Measurements from ENCODE around the gene HAUS3.

HAUS3 gene

GRCh38 chr4:2253160-2254084 lies 11.5 kb upstream of the HAUS3 start:
- Histone ChIP-seq H3K27me3 (replicated peaks; ENCODE audit: insufficient read depth, low read length) (no peaks in the 10 kb centered on the region), H3F3A (ENCODE audit: insufficient read depth, low read length) (no peaks in the 10 kb centered on the region), H4K20me1 (ENCODE audit: insufficient read depth, low read length) (no peaks in the 10 kb centered on the region), H3K9ac (ENCODE audit: low read length) (no peak overlapping the region), H3K4me3 (ENCODE audit: low read length) (no peak overlapping the region), H3K36me3 (replicated peaks; ENCODE audit: insufficient read depth, low read length) (no peaks in the 10 kb centered on the region), H3K79me2 (ENCODE audit: low read length) (no peaks in the 10 kb centered on the region), H3K9me2 (replicated peaks; ENCODE audit: insufficient read depth, low read length) (no peaks in the 10 kb centered on the region), H3K9me3 (replicated peaks; ENCODE audit: insufficient read depth, low read length) (no peaks in the 10 kb centered on the region), H3K4me2 (ENCODE audit: low read depth, low read length) (no peak overlapping the region), H3K27ac (ENCODE audit: low read length) (no peak overlapping the region), H2AFZ (ENCODE audit: low read length) (no peak overlapping the region), H3K4me1 (ENCODE audit: low read length) (no peaks in the 10 kb centered on the region)
- TF ChIP-seq CTCF (IDR thresholded peaks at IDR 0.05; ENCODE audit: low read length) (no peak), EZH2 (optimal IDR thresholded peaks at IDR 0.05; ENCODE audit: low read depth, low read length) (no peak), EZH2phosphoT487 (IDR thresholded peaks at IDR 0.05; ENCODE audit: low read length) (no peak)
- no peak for DNase-seq

- H3K36me3 ChIP-seq (replicated peaks; ENCODE audit: insufficient read depth, low read length): no peaks in the 10 kb centered on the region
- DNase-seq: no peak
Observed at GRCh38 chr4:2252530-2253091, 10.7 kb upstream of the HAUS3 start.

GRCh38 chr4:2251795-2252529 lies 10.0 kb upstream of the HAUS3 start:
- no peaks in the 10 kb centered on the region for H3K9me3 ChIP-seq (replicated peaks; ENCODE audit: insufficient read depth, low read length)
- H3K27me3 ChIP-seq (replicated peaks; ENCODE audit: insufficient read depth, low read length): no peaks in the 10 kb centered on the region
- TF ChIP-seq EZH2 (optimal IDR thresholded peaks at IDR 0.05; ENCODE audit: low read depth, low read length) (no peak), EZH2phosphoT487 (IDR thresholded peaks at IDR 0.05; ENCODE audit: low read length) (no peak), CTCF (IDR thresholded peaks at IDR 0.05; ENCODE audit: low read length) (no peak)

More at GRCh38 chr4:2252530-2253091, 10.7 kb upstream of the HAUS3 start:
- Histone ChIP-seq H3K27me3 (replicated peaks; ENCODE audit: insufficient read depth, low read length) (no peaks in the 10 kb centered on the region), H3K9ac (ENCODE audit: low read length) (no peak overlapping the region), H2AFZ (ENCODE audit: low read length) (no peak overlapping the region), H3F3A (ENCODE audit: insufficient read depth, low read length) (no peaks in the 10 kb centered on the region), H3K9me3 (replicated peaks; ENCODE audit: insufficient read depth, low read length) (no peaks in the 10 kb centered on the region), H3K4me1 (ENCODE audit: low read length) (no peaks in the 10 kb centered on the region), H3K9me2 (replicated peaks; ENCODE audit: insufficient read depth, low read length) (no peaks in the 10 kb centered on the region), H3K27ac (ENCODE audit: low read length) (no peak overlapping the region), H4K20me1 (ENCODE audit: insufficient read depth, low read length) (no peaks in the 10 kb centered on the region), H3K4me3 (ENCODE audit: low read length) (no peak overlapping the region), H3K79me2 (ENCODE audit: low read length) (no peaks in the 10 kb centered on the region), H3K4me2 (ENCODE audit: low read depth, low read length) (no peak overlapping the region)
- no peak for TF ChIP-seq EZH2phosphoT487 (IDR thresholded peaks at IDR 0.05; ENCODE audit: low read length)
- TF ChIP-seq CTCF (IDR thresholded peaks at IDR 0.05; ENCODE audit: low read length): no peak
- TF ChIP-seq EZH2 (optimal IDR thresholded peaks at IDR 0.05; ENCODE audit: low read depth, low read length): no peak

More at GRCh38 chr4:2251795-2252529, 10.0 kb upstream of the HAUS3 start:
- no peak for DNase-seq
- Histone ChIP-seq H4K20me1 (ENCODE audit: insufficient read depth, low read length) (no peaks in the 10 kb centered on the region), H3K36me3 (replicated peaks; ENCODE audit: insufficient read depth, low read length) (no peaks in the 10 kb centered on the region), H2AFZ (ENCODE audit: low read length) (no peak overlapping the region), H3K4me3 (ENCODE audit: low read length) (no peak overlapping the region), H3F3A (ENCODE audit: insufficient read depth, low read length) (no peaks in the 10 kb centered on the region), H3K4me1 (ENCODE audit: low read length) (no peaks in the 10 kb centered on the region), H3K9ac (ENCODE audit: low read length) (no peak overlapping the region), H3K9me2 (replicated peaks; ENCODE audit: insufficient read depth, low read length) (no peaks in the 10 kb centered on the region), H3K27ac (ENCODE audit: low read length) (no peak overlapping the region), H3K79me2 (ENCODE audit: low read length) (no peaks in the 10 kb centered on the region), H3K4me2 (ENCODE audit: low read depth, low read length) (no peak overlapping the region)
